Neuron (in vitro differentiated cells): ENCODE data around the gene TMEM121.
"Not testable (repeated sequence)": the region's sequence is repeated elsewhere in the genome, so short reads cannot be mapped to it uniquely, and the experiment has no call there.

ENCODE experiments used
- H2AFZ ChIP-seq: one replicate; pipeline ENCODE4 v1.6.1; 2013; ENCODE audit warnings: low read depth, mild to moderate bottlenecking, inconsistent platforms, low read length, moderate library complexity
- H3K27me3 ChIP-seq: one replicate; pipeline ENCODE4 v1.6.1; 2013; ENCODE audit warnings: low read length; ENCODE audit not compliant: insufficient read depth
- H3K36me3 ChIP-seq: one replicate; pipeline ENCODE4 v1.6.1; 2013; ENCODE audit warnings: low read length; ENCODE audit not compliant: insufficient read depth
- H3K4me1 ChIP-seq: one replicate; pipeline ENCODE4 v1.6.1; 2013; ENCODE audit warnings: low read length; ENCODE audit not compliant: insufficient read depth
- H3K4me3 ChIP-seq: 2 replicates; pipeline ENCODE4 v1.5.1; 2013; ENCODE audit warnings: mild to moderate bottlenecking, low read length, moderate library complexity
- H3K9me3 ChIP-seq: one replicate; pipeline ENCODE4 v1.6.1; 2013; ENCODE audit warnings: low read length

TMEM121 gene

DNA sequence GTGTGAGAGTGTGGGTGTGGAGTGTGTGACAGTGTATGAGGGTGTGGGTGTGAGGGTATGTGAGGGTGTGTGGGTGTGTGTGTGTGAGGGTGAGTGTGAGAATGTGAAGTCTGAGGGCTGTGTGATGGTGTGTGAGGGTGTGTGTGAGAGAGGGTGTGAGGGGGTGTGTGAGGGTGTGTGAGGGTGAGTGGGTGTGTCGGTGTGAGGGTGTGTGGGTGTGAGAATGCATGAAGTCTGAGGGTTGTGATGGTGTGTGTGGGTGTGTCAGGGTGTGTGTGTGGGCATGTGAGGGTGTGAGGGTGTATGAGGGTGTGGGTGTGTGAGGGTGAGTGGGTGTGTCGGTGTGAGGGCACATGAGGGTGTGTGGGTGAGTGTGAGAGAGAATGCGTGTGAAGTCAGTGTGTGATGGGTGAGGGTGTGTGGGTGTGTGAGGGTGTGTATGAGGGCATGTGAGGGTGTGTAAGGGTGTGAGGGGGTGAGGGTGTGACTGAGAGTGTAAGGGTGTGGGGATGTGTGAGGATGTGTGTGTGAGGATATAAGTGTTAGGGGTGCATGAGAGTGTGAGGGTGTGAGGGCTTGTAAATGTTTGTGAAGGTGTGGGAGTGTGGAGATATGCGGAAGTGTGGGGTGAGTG, 36.4 kb downstream of the TMEM121 start:
- Histone ChIP-seq H3K9me3 (no peaks in the 10 kb centered on the region), H3K4me3 (no peak overlapping the region), H3K36me3 (no peaks in the 10 kb centered on the region), H2AFZ (no peak overlapping the region), H3K4me1 (no peaks in the 10 kb centered on the region), H3K27me3 (no peaks in the 10 kb centered on the region)

DNA sequence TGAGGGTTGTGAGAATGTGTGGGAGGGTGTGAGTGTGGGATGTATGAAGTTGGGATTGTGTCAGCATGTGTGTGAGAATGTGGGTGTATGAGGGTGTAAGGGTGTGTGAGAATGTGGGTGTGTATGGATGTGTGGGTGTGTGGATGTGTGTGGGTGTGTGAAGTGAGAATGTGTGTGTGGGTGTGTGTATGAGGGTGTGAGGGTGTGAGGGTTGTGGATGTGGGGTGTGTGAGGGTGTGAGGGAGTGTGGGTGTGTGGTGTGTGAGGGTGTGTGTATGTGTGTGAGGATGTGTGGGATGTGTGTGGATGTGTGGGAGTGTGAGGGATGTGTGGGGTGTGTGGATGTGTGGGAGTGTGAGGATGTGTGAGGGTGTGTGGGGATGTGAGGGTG, 37.0 kb downstream of the TMEM121 start:
- Histone ChIP-seq H3K36me3 (no peaks in the 10 kb centered on the region), H2AFZ (no peak overlapping the region), H3K27me3 (no peaks in the 10 kb centered on the region), H3K4me1 (no peaks in the 10 kb centered on the region), H3K4me3 (no peak overlapping the region), H3K9me3 (no peaks in the 10 kb centered on the region)

DNA sequence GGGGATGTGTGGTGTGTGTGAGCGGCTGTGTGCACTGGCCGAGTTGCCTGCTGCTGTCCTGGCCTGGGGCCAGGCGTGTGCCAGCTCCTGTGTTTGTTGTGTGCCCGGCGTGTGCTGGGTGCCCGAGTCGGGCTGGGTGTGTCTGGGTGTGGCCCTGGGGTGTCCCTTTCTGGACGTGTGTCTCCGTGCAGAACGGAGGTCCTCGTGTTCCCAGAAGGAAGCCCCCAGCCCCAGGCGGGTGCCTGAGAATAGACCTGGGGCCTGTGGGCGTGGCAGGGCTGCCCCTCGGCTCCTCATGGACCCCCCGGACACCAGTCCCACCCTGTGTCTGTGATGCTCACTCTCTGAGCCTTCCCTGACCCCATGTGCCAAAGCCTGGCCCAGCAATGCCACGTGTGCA, 38.2 kb downstream of the TMEM121 start:
- H3K27me3 ChIP-seq, H2AFZ ChIP-seq, H3K9me3 ChIP-seq, H3K4me3 ChIP-seq, H3K4me1 ChIP-seq, H3K36me3 ChIP-seq: not testable (repeated sequence)

DNA sequence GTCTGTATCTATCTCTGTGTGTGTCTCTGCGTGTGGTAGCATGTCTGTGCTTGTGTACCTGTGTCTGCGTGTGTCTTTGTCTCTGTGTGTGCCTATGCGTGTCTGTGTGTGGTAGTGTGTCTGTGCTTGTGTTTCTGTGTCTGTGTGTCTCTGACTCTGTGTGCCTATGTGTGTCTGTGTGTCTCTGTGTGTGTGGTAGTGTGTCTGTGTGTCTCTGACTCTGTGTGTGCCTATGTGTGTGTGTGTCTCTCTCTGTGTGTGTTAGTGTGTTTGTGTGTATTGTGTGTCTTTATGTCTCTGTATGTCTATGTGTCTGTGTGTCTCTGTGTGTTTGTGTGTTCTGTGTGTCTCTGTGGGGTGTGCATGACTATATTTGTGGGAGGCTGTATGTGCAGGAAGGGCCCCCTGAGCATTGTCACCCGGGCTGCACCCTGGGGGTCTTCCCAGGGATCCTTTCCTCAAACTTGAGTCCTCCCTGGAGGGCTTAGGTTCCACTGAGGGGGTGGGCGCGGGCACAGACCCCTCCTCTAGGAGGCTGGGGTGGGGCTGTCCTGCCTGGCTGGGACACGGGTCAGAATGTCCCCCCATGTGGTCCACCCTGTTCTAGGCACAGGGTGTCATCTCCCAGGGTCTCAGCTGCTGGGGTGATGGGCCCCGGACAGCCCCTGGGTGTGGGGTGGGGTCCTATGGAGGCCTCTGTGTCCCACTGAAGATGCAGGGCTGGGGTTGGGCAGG, 39.0 kb downstream of the TMEM121 start:
- not testable (repeated sequence) for H2AFZ ChIP-seq, H3K27me3 ChIP-seq, H3K4me3 ChIP-seq

DNA sequence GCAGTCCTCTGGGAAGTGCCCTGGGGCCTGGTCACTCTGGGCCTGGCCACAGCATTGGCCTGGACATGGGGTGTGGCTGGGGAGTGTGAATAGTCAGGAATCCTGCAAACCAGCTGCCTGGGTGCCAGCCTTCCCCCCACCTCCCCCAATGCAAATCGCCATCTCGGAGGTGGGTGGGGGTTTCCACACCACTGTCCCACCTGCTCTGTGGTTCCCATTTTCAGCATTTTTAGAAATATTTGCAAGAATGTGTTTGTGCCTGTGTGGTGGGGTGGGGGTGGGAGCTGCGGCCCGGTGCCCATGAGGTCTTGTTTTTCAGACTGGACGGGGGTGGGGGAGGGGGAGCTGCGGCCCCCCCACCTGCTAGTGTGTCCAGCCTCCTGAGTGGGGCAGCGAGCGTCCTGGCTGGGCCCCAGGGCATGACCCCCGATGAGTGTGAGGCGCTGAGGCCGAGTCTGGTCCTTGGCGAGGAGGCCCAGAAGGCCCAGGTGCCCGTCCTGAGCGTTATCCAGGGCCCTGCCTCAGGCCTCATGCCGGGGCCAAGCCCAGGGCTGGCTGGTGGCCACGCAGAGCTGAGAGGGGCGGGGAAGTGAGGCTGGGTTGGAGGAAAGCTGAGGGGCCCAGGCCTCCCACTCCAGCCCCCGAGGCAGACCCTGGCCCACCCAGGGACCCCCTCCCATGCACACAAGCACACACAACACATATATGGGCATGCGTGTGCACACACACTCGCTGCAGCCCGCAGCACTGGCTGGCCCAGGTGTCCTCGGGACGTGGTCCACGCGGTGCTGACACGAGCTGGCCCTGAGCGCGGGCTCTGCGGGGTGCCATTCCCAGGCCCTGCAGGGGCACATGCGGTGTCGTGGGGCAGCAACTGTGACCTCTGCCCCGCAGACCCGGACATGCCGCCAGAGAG, 40.1 kb downstream of the TMEM121 start:
- not testable (repeated sequence) for H3K4me3 ChIP-seq, H3K36me3 ChIP-seq, H3K27me3 ChIP-seq, H3K4me1 ChIP-seq, H2AFZ ChIP-seq, H3K9me3 ChIP-seq

More for the DNA sequence above, 39.0 kb downstream of the TMEM121 start:
- H3K9me3 ChIP-seq, H3K4me1 ChIP-seq, H3K36me3 ChIP-seq: not testable (repeated sequence)

DNA sequence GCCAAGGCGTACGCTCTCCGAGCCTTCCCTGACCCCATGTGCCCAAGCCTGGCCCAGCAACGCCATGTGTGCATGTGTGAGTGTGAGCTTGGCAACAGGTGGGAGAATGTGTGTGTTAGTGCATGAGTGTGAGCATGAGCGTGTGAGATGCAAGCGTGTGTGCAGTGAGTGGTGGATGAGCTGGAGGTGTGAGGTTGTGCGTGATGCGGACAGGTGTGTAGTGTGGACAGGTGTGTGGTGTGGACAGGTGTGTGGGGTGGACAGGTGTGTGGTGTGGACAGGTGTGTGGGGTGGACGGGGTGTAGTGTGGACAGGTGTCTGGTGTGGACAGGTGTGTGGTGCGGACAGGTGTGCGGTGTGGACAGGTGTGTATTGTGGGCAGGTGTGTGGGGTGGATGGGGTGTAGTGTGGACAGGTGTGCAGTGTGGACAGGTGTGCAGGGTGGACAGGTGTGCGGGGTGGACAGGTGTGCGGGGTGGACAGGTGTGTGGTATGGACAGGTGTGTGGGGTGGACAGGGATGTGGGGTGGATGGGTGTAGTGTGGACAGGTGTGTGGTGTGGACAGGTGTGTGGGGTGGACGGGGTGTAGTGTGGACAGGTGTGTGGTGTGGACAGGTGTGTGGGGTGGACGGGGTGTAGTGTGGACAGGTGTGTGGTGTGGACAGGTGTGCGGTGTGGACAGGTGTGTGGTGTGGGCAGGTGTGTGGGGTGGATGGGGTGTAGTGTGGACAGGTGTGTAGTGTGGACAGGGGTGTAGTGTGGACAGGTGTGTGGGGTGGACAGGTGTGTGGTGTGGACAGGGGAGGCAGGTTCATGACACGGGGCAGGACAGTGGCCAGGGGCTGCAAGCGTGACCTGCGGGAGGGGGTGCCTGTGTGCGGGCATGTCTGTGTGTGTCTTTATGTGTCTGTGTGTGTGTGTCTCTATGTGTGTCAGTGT, 41.1 kb downstream of the TMEM121 start:
- H3K36me3 ChIP-seq, H2AFZ ChIP-seq, H3K4me3 ChIP-seq: not testable (repeated sequence)

DNA sequence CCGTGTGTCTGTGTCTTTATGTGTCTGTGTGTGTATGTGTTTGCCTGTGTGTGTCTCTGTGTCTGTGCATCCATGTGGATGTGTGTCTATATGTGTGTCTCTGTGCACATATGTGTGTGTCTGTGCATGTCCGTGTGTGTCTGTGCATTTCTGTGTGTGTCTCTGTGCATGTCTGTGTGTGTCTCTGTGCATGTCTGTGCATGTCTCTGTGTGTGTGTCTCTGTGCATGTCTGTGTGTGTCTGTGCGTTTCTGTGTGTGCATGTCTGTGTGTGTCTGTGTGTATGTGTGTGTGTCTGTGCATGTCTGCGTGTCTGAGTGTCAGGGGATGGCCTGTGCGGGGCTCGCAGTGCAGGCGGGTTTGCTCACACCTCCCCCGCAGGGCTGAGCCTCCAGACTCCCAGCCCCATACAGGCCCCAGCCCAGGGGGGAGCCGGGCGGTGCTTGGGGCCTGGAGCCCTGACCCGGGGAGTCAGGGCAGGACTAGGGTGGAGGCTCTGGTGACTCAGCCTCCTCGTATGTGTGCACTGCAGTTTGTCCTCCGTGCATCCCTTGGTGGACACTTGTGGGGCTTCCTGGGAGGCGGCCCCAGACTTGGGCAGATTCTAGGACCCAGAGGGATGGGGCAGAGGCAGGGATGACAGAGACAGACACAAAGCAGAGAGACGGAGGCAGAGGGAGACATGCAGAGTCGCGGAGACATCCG, 41.9 kb downstream of the TMEM121 start:
- H3K27me3 ChIP-seq, H3K4me1 ChIP-seq, H3K4me3 ChIP-seq, H3K36me3 ChIP-seq, H2AFZ ChIP-seq, H3K9me3 ChIP-seq: not testable (repeated sequence)

More for the DNA sequence above, 41.1 kb downstream of the TMEM121 start:
- not testable (repeated sequence) for H3K27me3 ChIP-seq, H3K4me1 ChIP-seq, H3K9me3 ChIP-seq

DNA sequence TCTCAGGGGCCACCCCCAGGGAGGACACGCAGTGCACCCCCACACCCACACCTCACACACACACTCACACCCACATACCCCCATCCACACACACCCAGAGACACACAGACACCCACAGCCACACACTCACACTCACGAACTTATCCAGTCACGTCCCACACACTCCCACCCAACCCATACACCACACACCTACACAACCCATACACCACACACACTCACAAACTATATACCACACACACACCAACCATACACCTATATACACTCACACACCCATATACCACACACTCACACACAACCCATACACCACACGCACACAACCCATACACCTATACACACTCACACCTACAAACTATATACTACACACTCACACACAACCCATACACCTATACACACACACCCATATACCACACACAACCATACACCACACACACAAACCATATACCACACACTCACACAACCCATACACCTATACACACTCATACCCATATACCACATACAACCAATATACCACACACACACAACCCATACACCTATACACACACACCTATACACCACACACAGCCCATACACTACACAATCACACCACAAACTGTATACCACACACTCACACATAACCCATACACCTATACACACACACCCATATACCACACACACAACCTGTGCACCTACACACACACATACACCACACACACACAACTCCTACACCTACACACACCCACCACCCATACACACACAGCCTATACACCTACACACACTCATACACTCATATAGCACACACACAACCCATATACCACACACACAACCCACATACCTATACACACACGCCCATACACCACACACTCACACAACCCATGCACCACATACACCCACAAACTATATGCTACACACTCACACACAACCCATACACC, 42.7 kb downstream of the TMEM121 start:
- no peaks in the 10 kb centered on the region for H3K4me1 ChIP-seq
- H3K27me3 ChIP-seq = peaks cover 2% of the 10 kb centered on the region
- no peaks in the 10 kb centered on the region for H3K36me3 ChIP-seq
- no peaks in the 10 kb centered on the region for H3K9me3 ChIP-seq
- no peak overlapping the region for H2AFZ ChIP-seq
- H3K4me3 ChIP-seq = no peak overlapping the region

DNA sequence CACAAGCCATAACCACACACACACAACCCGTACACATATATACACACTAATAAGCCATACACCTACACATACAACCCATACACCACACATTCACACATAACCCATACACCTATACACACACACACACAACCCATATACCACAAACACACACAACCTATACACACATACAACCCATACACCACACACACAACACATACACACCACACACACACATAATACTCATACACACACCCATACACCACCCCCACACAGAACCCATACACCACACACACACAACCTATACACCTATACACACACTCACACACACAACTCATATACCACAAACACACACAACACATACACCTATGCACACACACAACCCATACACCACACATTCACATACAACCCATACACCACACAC, 44.1 kb downstream of the TMEM121 start:
- H3K9me3 ChIP-seq = no peaks in the 10 kb centered on the region
- H3K4me3 ChIP-seq = no peak overlapping the region
- H2AFZ ChIP-seq = no peak overlapping the region
- H3K27me3 ChIP-seq = peaks cover 2% of the 10 kb centered on the region
- no peaks in the 10 kb centered on the region for H3K4me1 ChIP-seq
- no peaks in the 10 kb centered on the region for H3K36me3 ChIP-seq

DNA sequence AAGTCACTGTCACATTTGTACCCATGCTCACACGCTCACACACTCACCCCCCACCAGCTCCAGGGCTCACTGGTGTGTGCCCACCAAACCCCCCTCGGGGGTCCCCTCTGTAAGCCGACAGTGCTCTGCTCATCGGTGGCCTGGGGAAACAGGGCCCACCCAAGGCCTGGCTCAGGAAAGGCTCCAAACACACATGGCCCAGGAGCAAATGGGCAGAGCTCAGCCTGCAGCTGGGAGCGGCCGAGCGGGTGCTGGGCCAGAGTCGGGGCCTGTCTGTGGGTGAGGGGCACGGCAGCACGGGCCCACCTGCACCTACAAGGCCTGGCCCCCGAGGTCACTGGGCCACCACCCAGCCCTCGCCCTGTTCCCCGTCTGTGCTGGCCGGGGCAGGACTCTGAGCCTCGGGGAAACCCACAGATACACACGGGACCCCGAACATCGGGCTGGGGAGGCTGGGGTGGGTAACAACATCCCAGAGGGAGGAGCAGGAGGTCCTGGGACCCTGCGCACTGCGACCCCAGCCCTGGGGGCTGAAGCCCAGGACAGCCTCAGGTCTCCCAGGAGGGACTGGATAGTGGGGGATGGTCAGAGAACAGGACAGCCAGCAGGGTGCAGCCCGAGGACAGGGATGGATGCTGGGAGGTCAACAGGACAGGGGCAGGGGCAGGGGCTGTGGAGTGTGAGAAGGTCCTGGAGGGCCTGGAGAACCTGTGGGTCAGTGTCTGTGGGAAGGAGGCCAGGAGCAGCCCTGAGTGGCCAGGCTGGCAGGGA, 45.0 kb downstream of the TMEM121 start:
- not testable (repeated sequence) for H3K36me3 ChIP-seq, H3K4me3 ChIP-seq, H3K27me3 ChIP-seq, H2AFZ ChIP-seq, H3K9me3 ChIP-seq, H3K4me1 ChIP-seq

DNA sequence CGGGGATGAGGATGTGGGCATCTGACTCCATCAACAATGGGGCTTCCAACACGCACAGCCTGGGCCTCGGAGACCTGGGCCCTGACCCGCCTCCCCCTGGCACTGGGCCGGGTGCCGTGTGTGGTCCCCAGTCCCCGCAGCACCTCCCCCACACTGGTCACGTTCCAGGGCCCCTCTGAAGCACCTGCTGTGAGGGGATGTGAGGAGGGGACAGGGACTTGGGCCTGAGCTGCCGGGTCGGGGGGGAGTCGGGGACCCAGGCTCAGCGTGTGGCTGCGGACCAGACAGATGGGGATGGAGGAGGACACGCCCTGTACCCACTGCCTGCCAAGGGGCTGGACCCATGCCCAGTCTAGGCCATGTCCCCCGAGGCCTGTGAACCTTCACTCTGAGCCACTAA, 45.7 kb downstream of the TMEM121 start:
- H3K4me1 ChIP-seq, H3K4me3 ChIP-seq, H3K36me3 ChIP-seq, H2AFZ ChIP-seq, H3K27me3 ChIP-seq, H3K9me3 ChIP-seq: not testable (repeated sequence)
